Nephron progenitor cell (in vitro differentiated cells): Measurements from ENCODE around the gene TMEM244.

Experiments used
- DNase-seq: peaks from one replicate; pipeline ENCODE4 v3.0.0; 2021
- H3K27ac Mint-ChIP-seq: 2 replicates; pipeline ENCODE4 v1.8.0; 2021; ENCODE audit warnings: mild to moderate bottlenecking, moderate library complexity, mixed read lengths
- H3K27me3 Mint-ChIP-seq: 2 replicates; pipeline ENCODE4 v1.8.0; 2021; ENCODE audit warnings: mild to moderate bottlenecking, low read depth, mixed read lengths; ENCODE audit not compliant: poor library complexity
- H3K36me3 Mint-ChIP-seq: 2 replicates; pipeline ENCODE4 v1.8.0; 2021; ENCODE audit warnings: low read depth, mixed read lengths
- H3K4me1 Mint-ChIP-seq: 2 replicates; pipeline ENCODE4 v1.8.0; 2021; ENCODE audit warnings: mixed read lengths
- H3K4me3 Mint-ChIP-seq: 2 replicates; pipeline ENCODE4 v1.8.0; 2021; ENCODE audit warnings: mild to moderate bottlenecking, moderate library complexity, mixed read lengths
- H3K9me3 Mint-ChIP-seq: 2 replicates; pipeline ENCODE4 v1.8.0; 2021; ENCODE audit warnings: mild to moderate bottlenecking, moderate library complexity, mixed read lengths
- TF ChIP-seq, protein P1 (sequence below): fragments of 200-600 bp; sonication (generic); IDR thresholded peaks from 2 replicates; pipeline ENCODE4 v1.5.0; 2021; ENCODE audit warnings: antibody characterized with exemption

The TMEM244 gene

DNA sequence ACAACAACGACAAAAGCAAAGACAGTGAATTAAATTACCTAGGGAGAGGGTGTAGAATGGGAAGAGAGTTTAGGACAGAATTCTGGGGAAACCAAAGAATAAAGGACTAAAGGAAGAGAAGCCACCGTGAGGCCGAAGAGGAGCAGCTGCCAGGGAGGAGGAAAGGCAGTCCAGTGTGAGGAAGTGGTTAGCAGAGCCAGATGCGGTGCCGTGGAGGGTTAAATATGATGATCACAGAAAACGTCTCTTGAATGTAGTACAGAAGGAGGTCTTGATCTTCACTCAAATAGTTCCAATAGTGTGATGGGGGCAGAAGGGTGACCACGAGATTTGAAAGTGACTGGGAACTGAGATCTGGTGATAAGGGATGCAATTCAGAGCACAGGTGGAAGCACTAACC is 67.7 kb downstream of the TMEM244 start:
- no peak for DNase-seq
- Mint-ChIP-seq H3K4me3 (no peak overlapping the region), H3K27ac (no peak overlapping the region), H3K4me1 (no peaks in the 10 kb centered on the region), H3K27me3 (no peaks in the 10 kb centered on the region), H3K9me3 (no peaks in the 10 kb centered on the region), H3K36me3 (no peaks in the 10 kb centered on the region)
- TF ChIP-seq, protein P1, sequence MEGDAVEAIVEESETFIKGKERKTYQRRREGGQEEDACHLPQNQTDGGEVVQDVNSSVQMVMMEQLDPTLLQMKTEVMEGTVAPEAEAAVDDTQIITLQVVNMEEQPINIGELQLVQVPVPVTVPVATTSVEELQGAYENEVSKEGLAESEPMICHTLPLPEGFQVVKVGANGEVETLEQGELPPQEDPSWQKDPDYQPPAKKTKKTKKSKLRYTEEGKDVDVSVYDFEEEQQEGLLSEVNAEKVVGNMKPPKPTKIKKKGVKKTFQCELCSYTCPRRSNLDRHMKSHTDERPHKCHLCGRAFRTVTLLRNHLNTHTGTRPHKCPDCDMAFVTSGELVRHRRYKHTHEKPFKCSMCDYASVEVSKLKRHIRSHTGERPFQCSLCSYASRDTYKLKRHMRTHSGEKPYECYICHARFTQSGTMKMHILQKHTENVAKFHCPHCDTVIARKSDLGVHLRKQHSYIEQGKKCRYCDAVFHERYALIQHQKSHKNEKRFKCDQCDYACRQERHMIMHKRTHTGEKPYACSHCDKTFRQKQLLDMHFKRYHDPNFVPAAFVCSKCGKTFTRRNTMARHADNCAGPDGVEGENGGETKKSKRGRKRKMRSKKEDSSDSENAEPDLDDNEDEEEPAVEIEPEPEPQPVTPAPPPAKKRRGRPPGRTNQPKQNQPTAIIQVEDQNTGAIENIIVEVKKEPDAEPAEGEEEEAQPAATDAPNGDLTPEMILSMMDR: no peak

- no peaks in the 10 kb centered on the region for H3K27me3 Mint-ChIP-seq
Measured at GRCh38 chr6:129792049-129792448, 69.1 kb downstream of the TMEM244 start.

DNA sequence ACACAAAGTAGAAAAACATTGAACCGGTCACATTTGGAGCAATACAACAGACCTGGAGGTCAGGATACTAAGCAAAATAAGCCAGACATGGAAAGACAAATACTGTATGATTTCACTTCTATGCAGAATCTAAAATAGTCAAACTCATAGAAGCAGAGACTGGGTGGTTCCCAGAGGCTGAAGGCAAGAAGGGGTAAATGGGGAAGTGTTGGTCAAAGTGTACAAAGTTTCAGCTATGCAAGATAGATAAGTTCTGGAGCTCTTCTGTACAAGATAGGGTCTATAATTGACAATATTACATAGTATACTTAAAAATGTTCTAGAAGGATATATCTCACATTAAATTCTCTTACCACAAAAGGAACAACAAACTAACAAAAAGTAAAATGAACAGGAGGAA is 70.3 kb downstream of the TMEM244 start:
- H3K4me1 Mint-ChIP-seq: no peaks in the 10 kb centered on the region
- no peaks in the 10 kb centered on the region for H3K9me3 Mint-ChIP-seq
- no peak for DNase-seq
- H3K27me3 Mint-ChIP-seq: no peaks in the 10 kb centered on the region
- no peak overlapping the region for H3K4me3 Mint-ChIP-seq
- TF ChIP-seq, protein P1: no peak
- H3K27ac Mint-ChIP-seq: no peak overlapping the region
- no peaks in the 10 kb centered on the region for H3K36me3 Mint-ChIP-seq

More at GRCh38 chr6:129792049-129792448, 69.1 kb downstream of the TMEM244 start:
- H3K27ac Mint-ChIP-seq: no peak overlapping the region
- DNase-seq: no peak
- no peaks in the 10 kb centered on the region for H3K9me3 Mint-ChIP-seq
- H3K4me1 Mint-ChIP-seq: no peaks in the 10 kb centered on the region
- TF ChIP-seq, protein P1: no peak
- H3K4me3 Mint-ChIP-seq: no peak overlapping the region
- no peaks in the 10 kb centered on the region for H3K36me3 Mint-ChIP-seq

GRCh38 chr6:129789974-129790373 is 71.1 kb downstream of the TMEM244 start:
- Mint-ChIP-seq H3K4me3 (no peak overlapping the region), H3K4me1 (no peaks in the 10 kb centered on the region), H3K27ac (no peak overlapping the region), H3K9me3 (no peaks in the 10 kb centered on the region), H3K27me3 (no peaks in the 10 kb centered on the region), H3K36me3 (no peaks in the 10 kb centered on the region)
- TF ChIP-seq, protein P1: no peak
- no peak for DNase-seq

DNA sequence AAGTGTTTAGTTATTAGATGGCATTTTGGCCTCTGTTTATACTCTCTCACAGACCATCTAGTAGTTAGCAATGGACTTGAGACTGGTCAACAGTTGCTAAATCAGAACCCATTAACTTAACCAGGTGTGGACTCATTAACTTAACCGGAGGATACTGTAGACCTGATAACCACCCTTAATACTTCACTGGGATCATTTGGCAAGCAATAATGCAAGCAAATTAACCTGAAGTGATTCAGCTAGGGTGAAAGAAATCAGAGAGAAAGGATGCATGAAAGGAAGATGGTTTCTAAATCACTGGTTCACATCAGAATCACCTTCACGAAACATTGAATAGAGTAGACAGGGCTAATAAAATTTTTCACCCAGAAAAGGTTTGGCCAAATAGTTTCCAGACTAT is 73.3 kb downstream of the TMEM244 start:
- H3K4me3 Mint-ChIP-seq: no peak overlapping the region
- TF ChIP-seq, protein P1: no peak
- H3K4me1 Mint-ChIP-seq: no peaks in the 10 kb centered on the region
- no peak overlapping the region for H3K27ac Mint-ChIP-seq
- H3K36me3 Mint-ChIP-seq: no peaks in the 10 kb centered on the region
- no peaks in the 10 kb centered on the region for H3K27me3 Mint-ChIP-seq
- no peaks in the 10 kb centered on the region for H3K9me3 Mint-ChIP-seq
- DNase-seq: no peak

GRCh38 chr6:129786548-129786947 is 74.6 kb downstream of the TMEM244 start:
- no peaks in the 10 kb centered on the region for H3K4me1 Mint-ChIP-seq
- no peak overlapping the region for H3K27ac Mint-ChIP-seq
- H3K9me3 Mint-ChIP-seq: no peaks in the 10 kb centered on the region
- no peaks in the 10 kb centered on the region for H3K36me3 Mint-ChIP-seq
- TF ChIP-seq, protein P1: no peak
- DNase-seq: no peak
- no peaks in the 10 kb centered on the region for H3K27me3 Mint-ChIP-seq
- no peak overlapping the region for H3K4me3 Mint-ChIP-seq
